HG03060 (cell line): ENCODE results near the gene NR4A1.
A peak's percentile ranks its signal among the peaks of the same experiment; 100 is the strongest.

Experiments
- ATAC-seq: cut with Tn5 transposase; IDR thresholded peaks from one replicate; pipeline ENCODE4 v1.9.1; 2021; ENCODE audit warnings: low read depth, moderate number of reproducible peaks; ENCODE audit not compliant: unreplicated experiment

Gene NR4A1

DNA sequence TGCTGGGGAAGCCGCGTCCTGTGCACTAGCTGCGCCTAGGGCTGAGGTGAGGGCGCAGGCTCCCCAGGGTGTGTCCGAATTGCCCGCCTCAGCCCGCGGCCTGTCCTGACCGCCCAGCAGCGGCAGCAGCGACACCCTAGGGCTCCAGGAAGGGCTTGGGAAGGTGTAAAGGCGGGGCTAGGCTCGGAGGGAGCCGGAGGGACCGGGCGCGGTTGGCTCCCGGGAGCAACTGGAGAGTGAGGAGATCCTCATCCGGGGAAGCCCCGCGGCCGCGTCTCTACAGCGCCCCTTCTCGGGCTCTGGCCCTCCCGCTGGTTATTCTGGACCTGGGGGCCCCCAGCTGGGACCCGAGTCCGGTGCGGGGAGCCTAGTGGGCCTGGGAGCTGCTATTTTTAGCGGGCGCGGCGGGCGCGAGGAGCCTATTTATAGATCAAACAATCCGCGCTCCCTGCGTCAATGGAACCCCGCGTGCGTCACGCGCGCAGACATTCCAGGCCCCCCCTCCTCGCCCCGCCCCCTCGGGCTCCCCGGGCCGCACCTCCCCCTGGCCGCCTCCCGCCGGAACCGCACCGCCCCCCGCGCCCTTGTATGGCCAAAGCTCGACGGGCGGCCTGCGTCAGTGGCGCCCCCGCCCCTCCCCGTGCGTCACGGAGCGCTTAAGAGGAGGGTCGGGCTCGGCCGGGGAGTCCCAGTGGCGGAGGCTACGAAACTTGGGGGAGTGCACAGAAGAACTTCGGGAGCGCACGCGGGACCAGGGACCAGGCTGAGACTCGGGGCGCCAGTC lies at the start of gene NR4A1:
TSS of gene NR4A1 (plus strand) at position 685 of the 784 bp plus-strand sequence. CDS start 2,887 bp downstream, outside the sequence.
- ATAC-seq, result no peak

GRCh38 chr12:52003016-52003550 lies 48.2 kb upstream of the NR4A1 start:
- no peak for ATAC-seq

- no peak for ATAC-seq
Measured at GRCh38 chr12:52003591-52003990, 47.7 kb upstream of the NR4A1 start.

DNA sequence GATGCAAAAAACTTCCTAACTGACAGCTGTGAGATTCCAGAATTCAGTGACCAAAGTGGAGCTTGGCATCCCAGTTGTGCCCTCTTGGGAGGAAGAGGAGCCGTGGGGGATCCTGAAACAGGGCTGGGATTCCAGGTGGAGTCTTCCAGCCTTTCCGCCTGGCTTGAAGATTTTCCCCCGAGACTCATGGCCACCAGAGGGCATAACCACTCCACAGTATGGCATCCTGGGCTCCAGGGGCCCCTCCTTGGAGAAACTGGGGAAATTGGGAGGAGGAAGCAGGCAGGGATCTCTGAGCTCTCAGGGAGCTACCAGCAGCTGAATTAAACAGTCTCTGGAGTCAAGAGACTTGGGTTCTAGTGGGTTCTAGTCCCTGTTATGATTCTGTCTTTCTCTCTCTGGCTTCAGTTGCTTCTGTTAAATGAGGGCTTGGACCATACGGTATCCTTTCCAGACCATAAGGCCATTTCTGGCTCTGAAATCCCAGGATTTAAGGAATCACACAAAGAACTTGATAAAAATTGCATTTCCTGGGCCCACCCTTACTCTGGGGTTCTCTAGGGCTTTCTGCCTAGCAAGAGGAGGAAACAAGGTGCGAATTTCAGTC lies 47.1 kb upstream of the NR4A1 start:
- no peak for ATAC-seq

DNA sequence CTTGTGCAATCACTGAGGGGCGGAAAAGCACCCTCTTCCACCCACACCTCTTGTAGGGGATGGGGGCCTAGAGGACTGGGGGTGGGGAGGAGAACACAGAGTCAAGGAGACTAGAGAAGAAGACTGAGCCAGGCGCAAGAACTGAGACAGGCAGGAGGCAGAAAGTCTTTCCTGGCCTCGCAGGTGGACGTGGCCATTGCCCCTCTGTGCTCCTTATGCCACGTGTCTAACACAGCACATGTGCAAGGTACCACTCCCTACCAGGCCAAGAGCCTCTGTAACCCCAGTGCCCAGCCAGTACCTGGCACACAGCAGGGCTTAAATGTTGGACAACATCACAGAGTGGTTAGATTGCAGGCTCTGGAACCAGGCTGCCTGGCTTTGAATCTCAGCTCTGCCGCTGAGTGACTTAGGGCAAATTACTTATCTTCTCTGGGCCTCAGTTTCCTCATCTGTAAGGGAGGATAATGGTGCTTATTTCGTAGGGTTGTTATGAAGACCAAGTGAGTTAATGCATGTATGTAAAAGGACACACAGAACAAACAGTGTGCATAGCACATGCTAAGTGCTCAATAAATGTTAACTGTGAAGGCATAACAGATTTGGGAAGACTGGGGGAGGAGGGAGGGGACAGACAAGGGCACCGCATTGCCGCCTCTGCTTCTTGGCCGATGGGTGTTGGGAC lies 45.9 kb upstream of the NR4A1 start:
- ATAC-seq, result no peak

DNA sequence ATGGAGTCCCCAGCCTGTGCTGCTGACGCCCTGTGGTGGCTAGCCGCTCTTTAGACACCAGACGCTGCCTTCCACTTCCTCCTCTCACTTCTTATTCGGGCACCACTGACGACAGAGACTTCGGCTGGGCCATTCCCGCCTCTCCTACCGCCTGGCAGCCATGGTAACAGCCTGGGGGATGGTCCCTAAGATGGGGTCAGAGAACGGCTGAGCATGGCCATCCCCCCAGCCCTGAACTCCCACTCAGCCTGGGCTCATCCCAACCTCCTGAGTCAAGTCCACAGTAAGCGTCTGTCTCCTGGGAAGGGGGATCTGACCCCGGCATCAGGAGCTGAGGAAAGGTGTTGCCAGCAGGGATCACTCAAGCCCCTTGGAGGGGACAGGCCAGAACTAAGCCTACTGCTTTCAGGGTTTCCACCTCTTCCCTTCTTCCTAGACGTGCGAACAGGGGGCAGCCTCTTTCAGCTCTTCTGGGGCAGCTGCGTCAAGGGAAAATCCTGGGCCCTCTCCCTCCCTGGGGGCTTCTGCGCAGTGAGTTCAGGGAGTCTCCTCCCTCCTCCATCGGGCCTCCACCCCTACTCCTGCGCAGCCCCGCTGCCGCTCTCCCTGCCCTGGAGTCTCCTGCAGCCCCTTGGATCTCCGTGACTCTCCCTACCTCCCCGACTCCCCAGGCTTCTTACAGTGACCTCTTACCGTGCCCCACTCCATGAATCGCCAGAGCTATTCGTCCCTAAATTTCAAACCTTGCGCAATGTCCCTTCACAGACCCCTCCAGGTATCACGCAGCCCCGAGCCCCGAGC lies 45.1 kb upstream of the NR4A1 start:
- peak; percentile 68 for ATAC-seq

- ATAC-seq, result no peak
Measured at GRCh38 chr12:52006726-52007157, 44.5 kb upstream of the NR4A1 start, which contains the start of gene TAMALIN. TSS of gene TAMALIN (plus strand) at chr12:52006946. CDS start at chr12:52007020, 74 bp downstream.

GRCh38 chr12:52007158-52007921 lies 43.9 kb upstream of the NR4A1 start:
- ATAC-seq, result no peak

- ATAC-seq, result no peak
Measured at GRCh38 chr12:52007982-52008510, 43.2 kb upstream of the NR4A1 start.

DNA sequence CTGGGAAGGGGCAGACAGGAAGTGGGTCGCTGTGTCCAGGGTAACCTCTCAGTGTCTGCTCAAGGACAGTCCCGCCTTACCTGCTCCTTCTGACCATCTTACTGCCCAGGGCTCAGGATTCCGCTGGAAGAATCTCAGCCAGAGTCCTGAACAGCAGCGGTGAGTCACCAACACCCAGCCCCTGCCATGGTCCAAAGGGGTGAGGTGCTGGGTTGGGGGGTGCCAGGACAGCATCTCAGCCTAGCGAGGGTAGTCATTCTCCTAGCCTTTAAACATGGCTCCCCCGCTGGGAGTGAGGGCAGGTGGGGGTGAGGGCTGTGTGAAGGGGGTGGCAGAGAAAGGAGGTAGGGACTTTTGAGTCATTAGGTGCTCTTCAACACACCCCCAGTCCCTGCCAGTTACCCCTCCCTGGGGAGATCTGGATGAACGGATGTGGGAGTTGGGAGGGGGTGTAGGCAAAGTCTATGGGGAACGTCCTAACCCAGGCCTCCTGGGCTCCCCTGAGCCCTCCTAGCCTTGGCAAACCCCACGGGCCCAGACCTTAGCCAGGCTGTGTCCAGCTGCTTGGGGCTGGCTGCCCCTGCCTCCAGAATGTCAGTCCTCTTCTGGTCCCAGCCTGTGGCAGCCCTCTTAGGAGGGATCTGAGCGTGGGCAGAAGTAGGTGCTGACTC lies 42.0 kb upstream of the NR4A1 start:
- no peak for ATAC-seq

GRCh38 chr12:52010152-52010622 lies 41.1 kb upstream of the NR4A1 start:
- no peak for ATAC-seq

DNA sequence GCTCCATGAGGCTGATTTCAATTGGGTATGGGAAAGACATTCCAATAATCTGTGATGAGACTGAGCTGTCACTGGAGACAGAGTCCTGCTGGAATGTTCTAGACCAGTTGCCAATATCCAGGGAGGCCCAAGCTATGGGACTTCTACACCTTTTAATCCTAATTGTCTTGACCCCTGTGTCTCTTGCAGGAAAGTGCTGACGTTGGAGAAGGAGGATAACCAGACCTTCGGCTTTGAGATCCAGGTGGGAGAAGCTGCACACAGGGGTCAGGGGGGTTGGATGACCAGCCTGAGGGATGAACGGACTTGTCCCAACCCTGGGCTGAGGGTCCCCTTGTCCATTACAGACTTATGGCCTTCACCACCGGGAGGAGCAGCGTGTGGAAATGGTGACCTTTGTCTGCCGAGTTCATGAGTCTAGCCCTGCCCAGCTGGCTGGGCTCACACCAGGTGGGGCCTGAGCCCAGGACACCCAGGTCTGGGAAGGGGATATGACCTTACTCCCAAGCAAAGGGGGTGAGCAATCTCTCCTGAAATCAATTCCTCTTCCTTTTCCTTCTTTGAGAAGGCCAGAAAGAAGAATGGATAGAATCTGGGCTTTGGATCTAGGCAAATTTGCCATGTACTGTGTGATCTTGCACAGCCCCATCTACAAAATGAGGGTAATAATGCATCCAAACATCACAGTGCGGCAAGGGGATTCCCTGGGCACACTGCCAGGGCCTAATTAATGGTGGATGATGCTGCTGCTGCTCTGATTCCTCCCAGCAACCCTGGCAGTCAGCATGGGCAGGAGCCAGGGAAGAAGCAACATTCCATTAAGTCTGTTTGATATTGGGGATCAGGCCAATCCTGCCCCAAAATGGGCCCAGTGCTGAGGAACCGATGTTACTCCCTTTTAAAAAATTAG lies 40.3 kb upstream of the NR4A1 start:
- no peak for ATAC-seq

GRCh38 chr12:52011602-52012214 lies 39.5 kb upstream of the NR4A1 start:
- ATAC-seq, result no peak

- no peak for ATAC-seq
Measured at GRCh38 chr12:52013626-52014310, 37.5 kb upstream of the NR4A1 start.

- no peak for ATAC-seq
Measured at GRCh38 chr12:52014567-52015530, 36.4 kb upstream of the NR4A1 start.
